ENCODE measurements around the gene DAPL1. TPM values are rescaled to one million over a fixed set of nuclear protein-coding genes. Genes with fewer than 3 reads are reported as not detected.
"Not testable (repeated sequence)": the region's sequence is repeated elsewhere in the genome, so short reads cannot be mapped to it uniquely, and the experiment has no call there.

DAPL1 gene
- total and polyA plus RNA-seq, 4 donors: 0.17 TPM; not detected in 3

DNA sequence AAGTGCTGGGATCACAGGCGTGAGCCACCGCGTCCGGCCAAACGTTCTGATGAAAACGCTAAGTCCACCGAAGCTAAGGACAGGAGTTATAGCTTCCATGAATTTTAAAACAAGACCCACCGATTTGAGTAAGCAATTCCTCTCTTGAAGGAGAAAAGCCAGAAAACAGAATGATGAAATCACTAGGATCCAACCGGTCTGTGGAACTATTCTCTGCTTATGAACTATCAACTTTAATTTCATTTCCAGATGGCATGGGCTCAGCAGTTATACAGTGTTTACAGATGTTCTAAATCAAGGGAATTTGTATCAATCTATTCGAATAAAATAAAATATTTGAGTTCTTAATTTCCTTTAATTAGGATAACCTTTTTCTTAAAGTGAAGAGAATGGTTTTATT is 66.5 kb downstream of the DAPL1 start:
- not testable (repeated sequence) for ATAC-seq (ENCODE audit: insufficient read depth, low FRiP score); H3K4me3 ChIP-seq; H3K27me3 ChIP-seq (ENCODE audit: control insufficient read depth in 3 of 3, insufficient read depth in 3 of 3, low read length in 2 of 3); H3K4me1 ChIP-seq (ENCODE audit: control insufficient read depth in 5 of 5, insufficient read depth in 5 of 5, low read length in 5 of 5); H3K9ac ChIP-seq (ENCODE audit: insufficient read depth in 1 of 2, low read length in 2 of 2); H3K9me3 ChIP-seq (ENCODE audit: control insufficient read depth in 4 of 4, insufficient read depth in 3 of 4, low read length in 3 of 4); H3K36me3 ChIP-seq (ENCODE audit: control insufficient read depth in 4 of 4, insufficient read depth in 4 of 4, low read length in 4 of 4); H3K27ac ChIP-seq (ENCODE audit: low read depth in 1 of 2, low read length in 1 of 2)
- 90 to 92% methylated on average over 10 of the region's 10 CpGs for WGBS, 2 donors
- DNase-seq: peak in 2 of 3 donors; percentile 44 to 72

GRCh38 chr2:158865469-158865868 is 70.4 kb downstream of the DAPL1 start:
- 95 to 98% methylated on average over 10 of the region's 10 CpGs for WGBS, 2 donors
- not testable (repeated sequence) for H3K4me1 ChIP-seq (ENCODE audit: control insufficient read depth in 5 of 5, insufficient read depth in 5 of 5, low read length in 5 of 5); H3K36me3 ChIP-seq (ENCODE audit: control insufficient read depth in 4 of 4, insufficient read depth in 4 of 4, low read length in 4 of 4); ATAC-seq (ENCODE audit: insufficient read depth, low FRiP score); H3K27ac ChIP-seq (ENCODE audit: low read depth in 1 of 2, low read length in 1 of 2); H3K9me3 ChIP-seq (ENCODE audit: control insufficient read depth in 4 of 4, insufficient read depth in 3 of 4, low read length in 3 of 4); DNase-seq; H3K4me3 ChIP-seq; H3K27me3 ChIP-seq (ENCODE audit: control insufficient read depth in 3 of 3, insufficient read depth in 3 of 3, low read length in 2 of 3); H3K9ac ChIP-seq (ENCODE audit: insufficient read depth in 1 of 2, low read length in 2 of 2)

Other genes starting within 250 kb of the DAPL1 start
- 10 to 100 TPM; 42.2 to 99.5 TPM for gene TANC1, start 173.3 kb downstream of the DAPL1 start, total RNA-seq
- gene TANC1, start 173.3 kb downstream of the DAPL1 start, polyA plus RNA-seq: 10 to 100 TPM; 14.3 to 32.4 TPM